DMS153 treated with DMSO at 0.1 percent for 48 hours (cell line): ENCODE measurements around the gene ITK.
A peak's percentile ranks its signal among the peaks of the same experiment; 100 is the strongest.

Experiments used
- DNase-seq: peaks from one replicate; lab custom pipeline; 2025; ENCODE audit not compliant: unreplicated experiment; lab: John Stamatoyannopoulos, UW

The ITK gene

DNA sequence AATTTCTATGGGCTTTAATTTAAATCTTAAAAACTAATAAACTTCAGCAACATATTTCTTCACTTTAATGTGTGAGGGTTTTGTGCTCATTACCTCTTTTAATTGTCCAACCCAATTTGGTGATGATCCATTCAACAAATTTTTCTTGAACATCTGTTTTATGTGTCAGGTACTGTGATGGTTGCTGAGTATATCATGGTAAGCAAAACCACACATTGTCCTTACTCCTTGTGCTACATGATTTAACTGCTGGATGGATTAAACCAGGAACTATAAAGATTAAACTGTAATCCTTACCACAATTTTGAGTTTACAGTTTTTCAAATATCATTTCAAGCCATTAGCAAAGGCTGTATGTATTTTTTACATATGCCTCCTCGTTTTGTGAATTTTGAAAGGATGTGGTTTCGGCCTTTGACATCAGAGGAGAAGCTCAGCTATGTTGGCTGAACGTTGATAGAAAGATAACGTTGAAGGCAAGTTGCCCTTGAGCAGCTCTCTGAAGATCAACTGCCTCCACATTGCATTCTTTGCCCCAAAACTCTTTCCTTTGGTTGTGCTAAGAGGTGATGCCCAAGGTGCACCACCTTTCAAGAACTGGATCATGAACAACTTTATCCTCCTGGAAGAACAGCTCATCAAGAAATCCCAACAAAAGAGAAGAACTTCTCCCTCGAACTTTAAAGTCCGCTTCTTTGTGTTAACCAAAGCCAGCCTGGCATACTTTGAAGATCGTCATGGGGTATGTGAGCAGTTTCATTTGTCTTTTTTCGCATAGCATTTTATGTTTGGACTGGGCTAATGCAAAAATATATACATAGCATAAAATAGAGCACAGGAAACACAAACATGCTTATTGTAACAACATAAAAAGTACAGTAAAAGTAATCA, at the start of gene ITK:
ITK (plus strand) TSS at position 467 of the 891 bp plus-strand sequence; CDS start at position 605, 138 bp downstream.
- no peak for DNase-seq

DNA sequence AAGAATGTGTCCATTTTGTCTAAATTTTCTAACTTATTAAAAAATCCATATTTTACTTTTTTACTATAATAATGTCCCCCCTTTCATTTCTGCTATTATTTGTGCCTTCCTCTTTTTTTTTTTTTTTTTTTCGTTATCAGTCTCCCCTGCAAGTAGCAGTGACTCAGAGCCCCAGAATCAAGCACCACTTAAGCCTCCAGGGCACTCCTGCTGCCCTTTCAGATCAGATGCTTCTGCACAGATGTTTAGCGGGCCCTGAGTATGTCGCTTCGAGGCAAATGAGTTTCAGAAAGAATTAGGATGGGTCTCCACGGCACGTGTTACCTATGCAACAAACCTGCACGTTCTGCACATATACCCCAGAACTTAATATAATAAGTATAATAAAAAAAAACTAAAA, 49.7 kb upstream of the ITK start:
- no peak for DNase-seq

DNA sequence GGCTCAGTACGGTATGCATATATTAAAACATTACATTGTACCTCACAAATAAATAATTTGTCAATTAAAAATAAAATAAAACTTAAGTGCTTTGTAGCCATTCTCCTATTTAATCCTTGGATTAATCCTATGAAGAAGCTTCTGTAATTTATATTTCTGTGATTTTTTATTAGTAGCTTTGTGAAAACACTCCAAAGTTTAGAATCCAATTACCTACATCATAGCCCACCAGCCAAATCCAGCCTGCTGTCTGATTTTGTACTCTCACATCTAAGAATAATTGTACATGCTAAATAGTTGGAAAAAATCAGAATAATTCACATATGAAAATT, 48.4 kb upstream of the ITK start:
- DNase-seq, result no peak

DNA sequence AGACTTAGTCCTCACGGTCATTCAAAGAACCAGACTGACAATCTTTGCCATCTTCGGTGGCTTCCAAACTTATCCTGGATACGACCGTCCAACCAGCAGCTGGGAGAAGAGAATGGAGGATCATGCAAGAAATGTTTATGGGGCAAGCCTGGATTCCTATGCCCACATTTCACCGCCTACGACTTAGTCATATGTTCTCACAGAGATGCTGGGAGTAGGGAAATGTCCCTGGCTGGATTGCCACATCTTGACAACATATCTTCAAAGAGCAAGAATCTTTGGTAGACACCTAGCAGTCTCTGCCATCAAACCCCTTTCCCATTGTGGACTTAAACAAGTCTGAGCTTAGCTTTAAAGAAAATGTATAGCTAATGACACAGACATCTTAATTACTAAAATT, 42.9 kb upstream of the ITK start:
- DNase-seq, result no peak

DNA sequence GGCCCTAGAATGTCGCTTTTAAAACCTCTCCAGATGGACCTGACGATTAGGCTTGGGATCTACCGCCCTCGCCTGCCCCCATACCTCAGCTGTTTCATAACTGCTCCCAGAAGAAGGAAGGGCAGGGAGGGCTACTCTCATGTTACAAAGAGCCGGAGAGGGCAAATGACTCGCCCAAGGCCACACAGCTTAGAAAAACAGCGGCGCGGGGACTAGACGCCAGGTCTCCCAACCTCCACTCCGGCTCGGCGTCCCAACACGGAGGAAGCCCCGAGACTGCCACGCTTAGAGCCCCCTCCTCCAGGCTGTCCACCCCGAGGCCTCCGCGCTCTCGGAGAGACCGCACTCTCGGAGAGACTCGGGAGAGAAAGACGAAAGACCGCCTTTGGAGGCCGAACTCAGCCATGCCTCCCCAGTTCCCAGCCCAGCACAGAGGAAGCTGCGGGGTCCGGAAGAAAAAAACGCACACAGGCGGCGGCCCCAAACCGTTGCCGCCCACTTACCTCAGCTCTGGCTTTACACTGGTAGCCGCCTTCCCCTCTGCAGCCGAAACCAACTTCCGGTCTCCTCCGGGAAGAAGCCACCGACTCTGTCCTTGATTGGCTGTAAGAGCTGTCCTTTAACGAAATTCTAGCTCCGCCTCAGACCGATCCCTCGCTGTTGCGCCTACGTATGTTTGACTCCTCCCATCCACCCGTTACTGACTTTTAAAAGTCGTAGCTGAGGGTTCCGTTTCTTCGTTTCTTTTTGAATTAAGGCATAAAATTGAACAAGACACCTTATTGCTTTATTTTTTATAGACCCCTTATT, 38.1 kb upstream of the ITK start, which contains the start of gene MED7:
MED7 (minus strand) TSS at position 549 of the 810 bp plus-strand sequence. CDS start 3,434 bp downstream, outside the sequence.
- peak; percentile 82 for DNase-seq

DNA sequence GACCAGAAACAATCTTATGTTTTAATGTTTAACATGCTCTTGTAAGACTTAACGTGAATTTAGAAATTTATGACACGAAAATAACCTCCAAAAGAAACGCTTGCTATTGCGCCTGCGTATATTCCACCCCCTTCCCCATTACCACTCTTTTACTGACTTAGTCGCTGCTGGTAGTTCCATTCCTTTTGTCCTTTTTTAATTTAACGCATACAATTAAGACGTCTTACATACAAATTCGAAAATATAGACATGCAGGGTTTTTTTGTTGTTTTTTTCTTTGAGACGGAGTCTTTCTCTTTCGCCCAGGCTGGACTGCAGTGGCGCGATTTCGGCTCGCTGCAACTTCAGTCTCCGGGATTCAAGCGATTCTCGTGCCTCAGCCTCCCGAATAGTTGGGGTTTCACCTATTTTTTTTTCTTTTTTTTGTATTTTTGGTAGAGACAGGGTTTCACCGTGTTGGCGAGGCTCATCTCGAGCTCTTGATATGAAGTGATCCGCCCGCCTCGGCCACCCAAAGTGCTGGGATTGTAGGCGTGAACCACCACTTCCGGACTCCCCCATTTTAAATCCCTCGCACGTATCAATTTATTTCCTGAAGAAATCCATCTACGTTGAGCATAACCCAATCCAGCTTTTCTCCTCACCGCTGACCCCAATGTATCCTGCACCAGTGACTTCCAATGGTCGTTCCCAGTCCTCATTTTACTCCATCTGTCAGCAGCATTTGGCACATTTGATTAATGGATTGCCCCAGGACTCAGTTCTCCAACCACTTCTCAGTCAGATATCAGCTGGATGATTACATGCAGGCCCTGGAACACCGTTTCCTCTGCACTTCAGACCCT, 37.3 kb upstream of the ITK start:
- no peak for DNase-seq

DNA sequence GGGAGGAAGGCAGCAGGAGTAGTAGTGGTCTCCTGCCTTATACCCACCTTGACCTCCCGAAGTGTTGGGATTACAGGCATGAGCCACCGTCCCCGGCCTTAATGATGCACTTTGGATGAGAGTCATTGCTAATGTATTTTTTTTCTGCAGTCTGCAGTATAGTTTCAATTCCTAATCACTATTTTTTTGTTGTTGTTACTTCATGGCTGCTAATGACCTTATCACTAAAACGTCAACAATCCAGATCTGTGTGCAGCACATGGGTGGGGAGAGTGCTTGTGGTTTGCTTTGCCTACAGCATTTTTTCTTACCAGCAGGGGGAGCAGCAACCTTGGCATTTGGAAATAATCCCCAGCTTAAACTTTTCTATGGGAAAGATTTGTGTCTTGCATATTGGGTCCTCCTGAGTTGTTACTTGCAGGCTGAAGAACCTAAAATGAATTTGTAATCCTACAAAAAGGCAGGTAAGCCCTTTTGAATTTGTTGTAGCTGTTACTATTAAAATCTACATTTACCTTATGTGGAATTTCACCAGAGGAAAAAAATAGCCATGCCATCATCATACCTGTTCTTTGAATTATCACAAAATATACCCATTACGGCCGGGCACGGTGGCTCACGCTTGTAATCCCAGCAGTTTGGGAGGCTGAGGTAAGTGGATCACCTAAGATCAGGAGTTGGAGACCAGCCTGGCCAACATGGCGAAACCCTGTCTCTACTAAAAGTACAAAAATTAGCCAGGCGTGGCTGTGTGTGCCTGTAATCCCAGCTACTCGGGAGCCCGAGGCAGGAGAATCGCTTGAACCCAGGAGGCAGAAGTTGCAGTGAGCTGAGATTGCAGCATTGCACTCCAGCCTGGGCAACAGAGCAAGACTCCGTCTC, 31.7 kb upstream of the ITK start:
- DNase-seq, result no peak

DNA sequence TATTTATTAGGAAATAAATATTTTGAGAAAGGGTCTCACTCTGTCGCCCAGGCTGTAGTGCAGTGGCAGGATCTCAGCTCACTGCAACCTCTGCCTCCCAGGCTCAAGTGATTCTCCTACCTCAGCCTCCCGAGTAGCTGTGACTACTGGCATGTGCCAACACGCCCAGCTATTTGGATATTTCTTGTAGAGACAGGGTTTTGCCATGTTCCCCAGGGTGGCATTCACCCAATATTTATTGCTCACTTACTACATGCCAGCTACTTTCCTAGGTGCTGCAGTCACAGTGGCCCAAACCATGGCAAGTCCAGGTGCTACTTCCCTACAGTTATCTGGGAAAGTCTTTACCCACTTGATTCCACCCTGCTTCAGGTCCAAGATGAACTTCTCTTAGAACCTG, 29.6 kb upstream of the ITK start:
- no peak for DNase-seq

DNA sequence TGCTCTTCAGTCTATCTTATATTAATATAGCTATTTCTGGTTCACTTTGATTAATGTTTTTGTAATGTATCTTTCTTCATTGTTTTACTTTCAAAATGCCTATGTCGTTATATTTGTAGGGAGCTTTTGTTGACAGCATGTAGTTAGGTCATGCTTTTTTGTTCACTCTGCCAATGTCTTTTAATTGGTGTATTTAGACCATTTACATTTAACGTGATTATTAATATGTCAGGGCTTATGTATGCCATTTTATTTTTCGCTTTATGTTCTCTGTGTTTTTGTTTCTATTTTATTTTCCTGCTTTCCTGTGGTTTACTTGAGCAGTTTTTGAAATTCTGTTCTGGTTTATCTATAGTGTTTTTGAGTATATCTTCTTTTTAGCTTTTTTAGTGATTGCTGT, 25.3 kb upstream of the ITK start:
- DNase-seq, result no peak

DNA sequence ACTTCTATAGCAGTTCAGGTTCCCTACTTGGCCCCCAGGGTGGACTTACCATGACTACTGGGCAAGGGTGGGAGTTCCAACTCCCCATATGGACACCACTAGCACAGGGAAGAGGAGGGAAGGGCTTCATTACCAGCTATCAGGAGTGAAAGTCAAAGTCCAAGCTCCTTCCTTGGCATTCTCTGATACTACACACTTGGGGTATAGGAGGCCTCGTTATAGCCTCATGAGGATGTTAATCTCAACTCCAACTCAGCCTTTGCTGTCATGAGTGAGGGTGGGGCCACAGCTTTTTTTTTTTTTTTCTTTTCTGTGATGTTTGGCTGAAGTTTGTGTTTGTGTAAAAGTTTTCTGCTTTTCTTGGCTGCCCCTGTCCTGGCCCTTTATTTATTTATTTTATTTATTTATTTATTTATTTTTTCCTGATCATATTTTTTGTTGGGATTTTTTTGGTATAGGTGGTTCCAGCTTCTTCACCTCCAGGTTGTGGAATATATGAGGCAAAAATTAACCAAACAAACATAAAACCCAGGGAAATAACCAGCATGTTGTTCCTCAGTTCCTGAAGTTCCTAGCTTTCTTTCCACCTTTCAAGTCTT, 23.2 kb upstream of the ITK start:
- DNase-seq, result no peak

DNA sequence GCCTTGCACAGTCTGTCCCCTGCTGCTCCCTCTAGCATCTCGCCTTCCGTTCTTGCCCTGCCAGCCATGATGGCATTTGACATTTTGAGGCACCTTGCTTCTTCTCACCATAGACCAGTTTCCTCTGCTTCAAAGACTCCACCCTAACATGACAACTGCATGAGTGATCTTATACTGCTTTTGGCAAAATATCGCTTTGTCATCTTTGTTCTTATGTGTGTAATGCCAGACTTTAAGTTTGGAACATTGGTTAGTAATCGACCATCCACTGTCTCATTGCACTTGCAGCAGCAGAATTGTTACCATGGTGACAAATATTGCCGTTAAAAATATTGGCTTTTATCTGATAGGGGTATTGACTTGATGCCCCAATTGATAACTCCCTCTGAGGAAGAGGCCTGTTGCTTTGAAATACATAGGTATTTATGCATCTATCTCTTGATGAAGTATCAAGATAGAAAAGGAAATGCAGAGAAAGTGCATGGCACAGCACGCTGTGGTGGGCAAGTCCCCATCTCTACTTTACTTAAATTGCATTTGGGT, 21.4 kb upstream of the ITK start:
- no peak for DNase-seq

DNA sequence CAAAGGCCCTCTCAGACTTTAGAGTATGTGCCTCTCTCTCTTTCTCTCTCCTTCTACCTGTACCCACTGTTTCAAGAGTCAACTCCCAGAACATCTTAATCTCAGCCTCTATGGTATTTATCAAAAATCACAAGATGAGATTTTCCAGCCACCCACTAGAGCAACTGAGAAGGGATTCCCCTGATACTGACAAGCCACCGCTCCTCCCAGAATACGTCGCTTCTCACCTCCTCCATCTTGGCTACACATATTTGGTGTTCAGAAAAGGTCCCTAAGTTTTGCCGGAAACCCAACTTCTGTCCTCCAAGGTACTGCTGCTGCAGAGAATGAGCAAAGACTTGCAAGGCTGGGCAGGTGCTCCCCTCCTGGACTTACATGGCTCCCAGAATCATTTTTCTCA, 20.6 kb upstream of the ITK start:
- DNase-seq, result no peak

DNA sequence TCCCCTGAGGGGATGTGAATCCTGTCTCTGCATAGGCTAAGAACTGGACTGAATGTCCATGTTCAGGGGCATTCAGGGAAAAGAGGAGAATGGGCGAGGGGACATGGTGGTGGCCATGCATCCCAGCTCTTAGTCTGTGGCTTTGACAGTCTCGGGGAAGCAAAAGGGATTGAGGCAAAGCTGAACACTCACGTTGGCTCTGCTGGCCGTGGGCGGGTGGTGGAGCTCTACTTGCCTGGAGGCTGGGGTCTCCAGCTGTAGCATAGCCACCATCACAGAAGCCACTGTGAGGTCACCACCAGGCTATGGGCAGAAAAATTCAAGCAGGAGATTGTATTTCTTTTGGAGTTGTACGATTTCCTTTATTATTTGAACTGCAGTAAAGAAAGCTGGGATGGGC, 18.6 kb upstream of the ITK start:
- no peak for DNase-seq

DNA sequence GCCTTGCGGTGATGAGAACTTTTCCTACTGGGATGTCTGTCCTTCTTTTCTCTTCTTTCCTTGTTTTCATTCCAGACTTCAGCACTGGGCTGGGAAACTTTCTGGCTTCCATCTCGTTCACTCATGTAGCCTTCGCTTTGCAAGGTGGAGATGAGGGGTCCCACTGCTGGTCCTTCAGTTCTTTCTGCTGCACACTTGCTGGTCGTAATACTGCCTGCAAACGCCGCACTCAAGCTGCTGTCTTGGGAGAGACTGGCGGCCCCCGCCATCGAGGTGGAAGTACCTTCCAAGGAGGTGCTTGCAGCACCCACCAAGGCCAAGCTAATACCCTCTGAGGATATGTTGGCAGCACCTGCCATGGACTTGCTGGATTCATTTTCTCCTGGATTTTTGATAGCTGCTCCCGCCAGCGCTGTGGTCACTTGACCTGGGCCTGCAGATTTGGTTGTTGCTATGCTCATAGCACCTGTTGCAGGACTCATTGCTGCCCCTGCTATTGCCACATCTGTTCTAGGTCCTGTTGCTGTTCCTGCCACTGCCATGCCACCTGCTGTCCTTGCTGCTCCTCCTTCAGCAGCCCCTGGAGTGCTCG, 17.6 kb upstream of the ITK start:
- no peak for DNase-seq

DNA sequence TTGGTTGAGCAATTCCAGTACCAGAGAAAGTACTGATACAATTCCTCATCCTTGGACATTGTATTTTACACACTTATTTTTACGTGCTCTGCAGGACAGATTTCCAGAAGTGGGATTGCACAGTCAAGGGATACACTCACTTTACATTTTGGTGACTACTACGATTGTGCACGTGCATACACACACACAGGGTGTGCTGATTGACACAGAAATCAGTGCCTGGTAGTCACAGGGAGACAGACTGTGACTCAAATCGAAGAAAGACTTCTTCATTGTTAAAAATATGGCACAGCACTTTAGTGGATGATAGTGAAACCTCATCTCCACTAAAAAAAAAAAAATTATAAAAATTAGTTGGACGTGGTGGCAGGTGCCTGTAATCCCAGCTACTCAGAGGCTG, 16.1 kb upstream of the ITK start:
- DNase-seq, result no peak

DNA sequence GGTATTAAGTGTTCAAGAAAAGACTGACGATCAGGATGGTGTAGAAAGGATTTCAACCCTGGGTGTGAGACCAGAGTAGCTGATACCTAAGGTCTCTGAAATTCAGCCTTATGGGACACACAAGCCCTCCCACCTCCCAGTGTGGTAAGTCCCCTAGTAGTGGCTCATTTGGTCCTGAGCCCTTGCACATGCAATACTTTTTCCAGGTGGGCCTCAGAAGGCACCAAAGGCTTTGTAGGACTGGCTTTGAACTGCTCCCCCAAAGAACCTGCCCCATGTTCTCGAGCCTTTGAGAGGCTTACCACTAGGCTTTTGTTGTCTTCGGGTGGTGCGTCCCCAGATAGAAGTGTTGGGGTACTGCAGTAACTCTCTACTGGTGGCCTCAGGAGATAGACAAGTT, 15.4 kb upstream of the ITK start:
- no peak for DNase-seq

DNA sequence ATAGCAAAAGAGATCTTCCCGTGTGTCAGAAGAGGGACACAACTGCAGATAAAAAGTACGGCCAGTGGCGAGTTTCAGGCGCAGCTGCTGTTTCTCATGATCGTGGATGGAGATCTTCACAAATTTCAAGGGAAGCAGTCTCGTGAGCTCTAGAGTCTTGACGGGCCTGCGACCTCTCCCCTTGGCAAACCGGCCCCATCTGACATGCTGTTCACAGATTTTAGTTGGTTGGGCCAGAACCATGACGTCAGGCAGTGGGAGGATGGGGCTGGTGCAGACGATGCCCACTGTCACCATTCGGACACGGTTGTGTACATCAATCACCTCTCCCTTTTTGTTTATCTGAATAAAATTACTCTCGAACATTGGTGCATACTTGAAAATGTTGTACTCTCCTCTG, 15.0 kb upstream of the ITK start:
- DNase-seq, result no peak

DNA sequence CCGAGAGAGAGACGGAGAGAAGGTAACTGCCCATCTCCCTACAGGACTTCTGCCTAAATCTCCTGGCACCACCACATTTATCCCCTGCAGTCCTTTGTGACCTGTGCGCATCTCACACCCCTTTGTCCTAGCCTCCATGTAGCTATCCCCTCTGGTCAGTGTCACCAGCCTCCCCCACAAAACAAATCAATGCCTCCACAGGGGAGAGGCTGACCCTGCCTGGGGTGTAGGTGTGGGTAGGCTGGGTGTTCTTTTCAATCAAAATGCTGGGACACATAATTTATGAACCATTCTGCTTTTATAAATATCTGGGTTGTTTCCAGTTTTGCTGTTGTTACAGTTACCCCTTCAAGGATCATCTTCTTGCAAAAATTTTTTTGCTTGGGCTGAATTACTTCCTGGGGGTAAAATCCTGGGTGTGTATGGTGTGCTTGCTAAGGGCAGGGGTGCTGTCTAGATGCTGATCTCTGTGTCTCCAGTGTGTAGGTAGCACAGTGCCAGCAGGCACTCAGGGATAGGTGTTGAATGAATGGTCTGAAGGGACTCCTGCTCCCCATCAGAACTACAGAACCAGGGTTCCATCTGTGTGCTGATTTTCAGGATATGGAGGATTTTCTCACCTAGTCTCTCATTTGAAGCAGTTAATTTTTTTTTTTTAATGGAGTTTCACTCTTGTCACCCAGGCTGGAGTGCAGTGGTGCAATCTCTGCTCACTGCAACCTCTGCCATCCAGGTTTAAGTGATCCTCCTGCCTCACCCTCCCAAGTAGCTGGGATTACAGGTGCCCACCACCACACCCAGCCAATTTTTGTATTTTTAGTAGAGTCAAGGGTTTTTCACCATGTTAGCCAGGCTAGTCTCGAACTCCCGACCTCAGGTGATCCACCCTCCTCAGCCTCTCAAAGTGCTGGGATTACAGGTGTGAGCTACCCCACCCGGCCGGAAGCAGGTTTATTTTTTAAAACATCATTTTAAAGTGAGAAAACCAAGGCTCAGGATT, 14.1 kb upstream of the ITK start, which contains the start of gene GARIN3:
GARIN3 (minus strand) TSS at position 51 of the 1,000 bp plus-strand sequence. CDS start 96 bp downstream, outside the sequence.
- DNase-seq, result no peak
